ENCODE measurements around the gene NPAS3.

The NPAS3 gene

GRCh38 chr14:33563901-33564197 lies 625.2 kb downstream of the NPAS3 start:
- no peak for DNase-seq

GRCh38 chr14:33564774-33565630 lies 626.3 kb downstream of the NPAS3 start:
- peak in 1 of 3 experiments; percentile 32 for DNase-seq

GRCh38 chr14:33566082-33566481 lies 627.4 kb downstream of the NPAS3 start:
- DNase-seq, result no peak

- DNase-seq, result peak in 2 of 3 experiments; percentile 5 to 75
Measured at GRCh38 chr14:33567023-33567728, 628.5 kb downstream of the NPAS3 start.

GRCh38 chr14:33567731-33568130 lies 629.1 kb downstream of the NPAS3 start:
- DNase-seq, result no peak

- no peak for DNase-seq
Measured at GRCh38 chr14:33568935-33569579, 630.4 kb downstream of the NPAS3 start.

- DNase-seq, result no peak
Measured at GRCh38 chr14:33569821-33570687, 631.4 kb downstream of the NPAS3 start.

GRCh38 chr14:33570694-33571310 lies 632.1 kb downstream of the NPAS3 start:
- DNase-seq, result peak in 1 of 3 experiments; percentile 16

GRCh38 chr14:33573301-33573880 lies 634.7 kb downstream of the NPAS3 start:
- no peak for DNase-seq

- no peak for DNase-seq
Measured at GRCh38 chr14:33576014-33576413, 637.3 kb downstream of the NPAS3 start.

GRCh38 chr14:33578461-33579216 lies 640.0 kb downstream of the NPAS3 start:
- DNase-seq, result no peak

GRCh38 chr14:33580231-33580749 lies 641.6 kb downstream of the NPAS3 start:
- peak in 1 of 3 experiments; percentile 8 for DNase-seq

GRCh38 chr14:33580841-33581240 lies 642.2 kb downstream of the NPAS3 start:
- no peak for DNase-seq

- DNase-seq, result no peak
Measured at GRCh38 chr14:33584697-33585096, 646.0 kb downstream of the NPAS3 start.

- no peak for DNase-seq
Measured at GRCh38 chr14:33586806-33587205, 648.1 kb downstream of the NPAS3 start.

- DNase-seq, result no peak
Measured at GRCh38 chr14:33587791-33588190, 649.1 kb downstream of the NPAS3 start.

- no peak for DNase-seq
Measured at GRCh38 chr14:33588771-33589170, 650.1 kb downstream of the NPAS3 start.

GRCh38 chr14:33589334-33589733 lies 650.7 kb downstream of the NPAS3 start:
- DNase-seq, result no peak

- DNase-seq, result no peak
Measured at GRCh38 chr14:33590891-33591630, 652.4 kb downstream of the NPAS3 start.

- no peak for DNase-seq
Measured at GRCh38 chr14:33592297-33592696, 653.6 kb downstream of the NPAS3 start.
